Inferior parietal cortex (tissue), 1 donor: ENCODE measurements around the gene SH3D19.
A peak's percentile ranks its signal among the peaks of the same experiment; 100 is the strongest.

Experiments
- DNase-seq: peaks from one replicate; pipeline ENCODE4 v3.0.0-alpha.2; 2016; ENCODE audit errors: extremely low spot score

SH3D19 gene

DNA sequence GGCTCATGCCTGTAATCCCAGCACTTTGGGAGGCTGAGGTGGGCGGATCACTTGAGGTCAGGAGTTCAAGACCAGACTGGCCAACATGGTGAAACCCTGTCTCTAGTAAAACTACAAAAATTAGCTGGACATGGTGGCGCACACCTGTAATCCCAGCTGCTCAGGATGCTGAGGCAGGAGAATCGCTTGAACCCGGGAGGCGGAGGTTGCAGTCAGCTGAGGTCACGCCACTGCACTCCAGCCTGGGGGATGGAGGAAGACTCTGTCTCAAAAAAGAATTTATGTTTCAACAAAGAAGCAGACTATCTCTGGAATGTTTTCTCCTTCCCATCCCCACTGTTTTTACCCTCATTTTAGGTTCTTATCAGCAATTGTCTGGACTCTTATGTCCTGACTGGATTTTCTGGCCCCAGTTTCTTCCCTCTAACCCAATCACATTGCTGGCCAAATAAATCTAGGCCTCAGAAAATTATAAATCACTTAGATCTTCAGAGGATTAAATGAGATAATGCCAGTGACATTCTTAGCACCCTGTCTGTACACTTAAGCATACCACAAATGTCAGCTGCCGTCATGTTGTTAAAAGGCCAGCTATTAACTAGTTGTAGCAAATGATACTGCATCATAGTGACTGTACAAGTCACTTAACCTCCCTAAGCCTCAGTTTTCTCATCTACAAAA is 93.3 kb downstream of the SH3D19 start:
- DNase-seq = no peak

DNA sequence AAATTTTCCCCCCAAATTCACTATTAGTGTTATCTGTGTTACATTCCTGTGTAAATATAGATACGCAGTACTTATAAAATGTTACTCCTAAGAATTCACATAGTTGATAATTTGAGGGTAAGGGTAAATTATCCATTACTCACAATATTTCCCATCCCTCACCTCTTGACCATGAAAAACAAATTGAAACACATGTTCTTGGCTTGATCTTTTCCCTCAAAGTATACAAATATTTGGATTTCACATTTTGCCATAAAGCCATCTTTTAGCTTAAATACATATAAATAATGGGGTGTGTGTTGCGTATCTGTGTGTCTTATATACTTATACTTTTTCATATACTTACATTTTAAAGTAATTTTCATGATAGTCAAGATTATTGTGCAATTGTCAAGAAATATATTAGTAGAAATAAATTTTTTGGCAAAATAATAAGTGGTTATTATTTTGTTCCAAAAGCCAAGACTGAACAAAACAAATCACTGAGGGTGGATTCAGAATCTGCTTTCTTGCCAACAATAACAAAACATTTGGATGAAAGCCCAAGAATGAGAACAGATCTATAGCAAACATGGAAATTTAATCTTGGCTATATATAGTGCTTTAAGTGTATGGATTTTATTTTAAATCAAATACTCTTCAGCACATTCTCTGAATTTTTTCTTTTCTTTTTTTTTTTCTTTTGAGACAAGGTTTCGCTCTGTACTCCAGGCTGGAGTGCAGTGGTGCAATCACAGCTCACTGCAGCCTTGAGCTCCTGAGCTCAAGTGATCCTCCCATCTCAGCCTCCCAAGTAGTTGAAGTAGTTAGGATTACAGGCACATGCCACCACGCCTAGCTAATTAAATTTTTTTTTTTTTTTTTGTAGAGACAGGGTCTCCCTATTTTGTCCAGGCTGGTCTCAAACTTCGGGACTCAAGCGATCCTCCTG is 97.0 kb downstream of the SH3D19 start:
- no peak for DNase-seq

GRCh38 chr4:151227731-151228130 is 97.7 kb downstream of the SH3D19 start:
- peak; percentile 79 for DNase-seq

DNA sequence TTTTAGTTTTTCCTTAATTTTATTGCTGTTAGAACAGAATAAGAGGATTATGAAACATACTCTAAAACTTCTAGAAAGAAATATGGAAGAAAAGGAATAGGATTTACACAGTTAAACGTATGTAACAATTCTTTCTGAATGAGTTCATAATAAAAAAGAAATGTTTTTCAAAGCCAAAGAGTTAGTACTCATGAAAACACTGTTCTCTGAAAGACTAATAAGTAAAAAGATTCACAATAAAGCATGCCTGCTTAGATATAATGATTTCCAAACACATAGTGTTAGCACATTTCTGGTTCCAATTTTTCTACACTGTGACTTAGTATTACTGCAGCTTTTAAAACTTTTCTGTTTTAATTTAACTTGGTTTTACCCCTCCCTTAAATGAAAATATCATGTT is 98.2 kb downstream of the SH3D19 start:
- DNase-seq = no peak

GRCh38 chr4:151226004-151226932 is 99.1 kb downstream of the SH3D19 start:
- peak; percentile 79 for DNase-seq

DNA sequence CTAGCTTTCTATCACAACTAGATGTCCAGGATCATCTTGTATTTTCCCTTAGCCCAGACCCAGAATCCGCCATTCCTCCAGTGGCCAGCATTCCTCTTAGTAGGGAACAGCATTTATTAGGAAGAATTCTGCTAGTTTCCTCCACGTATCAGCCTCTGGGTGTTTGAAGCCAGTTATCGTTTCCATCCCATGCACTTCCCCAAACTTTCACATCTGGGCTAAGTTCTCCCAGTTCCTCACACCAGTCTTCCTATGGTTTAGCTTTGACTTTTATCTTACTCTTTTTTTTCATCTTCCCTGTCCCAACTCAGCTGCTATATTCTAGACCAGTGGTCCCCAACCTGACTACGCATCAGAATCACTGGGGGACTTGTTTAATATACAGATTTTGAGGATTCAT is 101.9 kb downstream of the SH3D19 start:
- no peak for DNase-seq

DNA sequence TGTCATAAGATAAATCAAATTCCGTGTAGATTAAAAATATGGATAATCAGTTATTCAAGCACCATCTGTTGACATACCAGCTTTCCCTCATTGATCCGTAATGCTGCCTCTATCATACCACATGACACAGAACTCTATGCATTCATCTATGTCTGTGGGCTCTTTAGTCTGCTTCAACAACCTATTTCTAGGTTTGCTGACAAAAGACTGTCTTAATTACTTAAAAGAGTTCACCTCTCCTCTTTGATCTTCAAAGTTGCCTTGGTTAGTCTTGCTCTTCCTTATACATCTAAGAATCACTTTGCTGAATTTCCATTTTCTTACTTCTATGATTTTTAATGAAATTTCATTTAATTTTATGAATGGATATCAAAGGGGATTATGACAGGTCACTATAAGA is 105.5 kb downstream of the SH3D19 start:
- no peak for DNase-seq

DNA sequence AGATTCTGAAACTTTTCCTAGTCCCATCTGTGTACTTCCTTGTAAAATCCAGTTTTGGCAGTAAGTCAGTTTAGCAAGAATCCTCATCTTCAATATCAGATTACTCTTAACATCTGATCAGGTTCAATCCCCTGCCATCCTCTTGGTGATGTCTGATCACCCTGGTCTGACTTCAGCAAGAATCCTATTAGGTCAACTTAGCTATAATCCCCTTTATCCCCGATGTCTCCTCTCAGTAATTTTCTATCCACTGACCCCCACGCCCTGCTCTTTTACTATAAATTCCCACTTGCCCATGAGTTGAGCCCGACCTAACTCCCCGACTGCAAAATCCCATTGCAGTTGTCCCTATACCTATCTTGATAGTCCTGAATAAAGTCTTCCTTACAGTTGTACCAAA is 106.3 kb downstream of the SH3D19 start:
- no peak for DNase-seq

DNA sequence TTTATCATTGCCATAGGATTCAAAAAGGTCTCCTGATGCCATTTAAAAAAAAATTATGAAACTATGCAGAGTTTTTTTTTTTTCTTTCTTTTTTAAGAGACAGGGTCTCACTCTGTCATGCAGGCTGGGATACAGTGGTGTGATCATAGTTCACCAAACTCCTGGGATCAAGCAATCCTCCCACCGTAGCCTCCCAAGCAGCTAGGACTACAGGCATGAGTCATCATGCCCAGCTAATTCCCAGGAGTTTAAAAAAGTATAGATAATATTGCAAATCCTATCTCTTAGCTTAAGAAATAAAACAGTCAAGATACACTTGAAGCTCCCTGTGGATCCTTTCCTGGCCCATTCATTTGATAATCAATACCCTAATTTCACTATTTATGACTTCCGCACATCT is 107.1 kb downstream of the SH3D19 start:
- DNase-seq = no peak

- no peak for DNase-seq
Measured at GRCh38 chr4:151217326-151217725, 108.1 kb downstream of the SH3D19 start.

DNA sequence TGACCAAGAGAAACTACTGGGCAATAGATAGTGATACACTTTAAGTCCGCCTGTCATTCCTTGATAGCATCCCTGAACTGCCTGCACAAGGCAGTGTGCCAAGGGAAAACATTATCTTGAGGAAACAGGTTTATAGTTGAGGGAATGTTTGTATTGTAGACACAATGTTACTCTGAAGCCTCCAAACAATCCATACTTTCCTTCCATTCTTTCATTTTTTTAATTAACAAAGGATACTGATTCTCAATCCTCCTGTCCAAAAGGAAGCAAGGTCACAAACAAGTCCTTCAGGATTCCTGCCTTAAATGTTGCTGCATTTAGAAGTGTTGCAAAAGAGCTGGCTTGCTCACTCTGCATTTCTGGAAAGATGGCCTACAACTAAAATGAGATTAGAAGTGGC is 110.1 kb downstream of the SH3D19 start:
- no peak for DNase-seq

DNA sequence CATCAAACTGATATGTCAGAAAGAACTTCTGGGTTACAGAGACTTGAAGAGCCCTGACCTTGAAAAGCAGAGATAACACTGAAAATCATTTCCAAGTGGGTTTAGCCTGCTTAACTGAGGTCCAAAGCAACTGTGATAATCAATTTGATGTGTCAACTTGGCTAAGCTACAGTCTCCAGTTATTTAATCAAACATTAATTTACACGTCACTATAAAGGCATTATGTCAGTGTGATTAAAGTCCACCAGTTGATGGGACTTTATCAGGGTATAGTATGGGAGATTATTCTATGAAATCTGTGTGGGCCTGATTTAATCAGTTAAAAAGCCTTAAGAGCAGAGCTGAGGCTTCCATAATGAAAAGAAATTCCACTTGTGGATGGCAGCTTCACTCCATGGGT is 117.5 kb downstream of the SH3D19 start:
- no peak for DNase-seq

GRCh38 chr4:151207186-151207585 is 118.2 kb downstream of the SH3D19 start:
- no peak for DNase-seq

GRCh38 chr4:151206241-151207005 is 119.0 kb downstream of the SH3D19 start:
- DNase-seq = no peak

DNA sequence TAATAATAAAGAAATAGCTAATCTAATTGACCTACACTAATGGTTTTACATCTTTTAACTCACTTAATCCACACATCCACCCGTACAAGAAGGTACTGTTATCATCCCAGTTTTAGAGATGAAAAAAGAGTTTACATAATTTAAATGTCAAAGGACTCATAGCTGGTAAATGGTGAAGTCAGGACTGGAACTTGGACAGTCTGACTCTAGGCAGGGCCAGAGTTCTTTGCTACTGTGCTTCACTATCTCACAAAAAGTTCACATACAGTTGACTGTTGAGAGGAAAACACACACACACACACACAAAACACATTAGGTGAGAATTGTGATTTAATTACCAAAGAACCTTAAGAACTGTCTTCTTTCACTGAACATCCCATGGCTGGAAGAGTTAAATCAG is 119.7 kb downstream of the SH3D19 start:
- no peak for DNase-seq

DNA sequence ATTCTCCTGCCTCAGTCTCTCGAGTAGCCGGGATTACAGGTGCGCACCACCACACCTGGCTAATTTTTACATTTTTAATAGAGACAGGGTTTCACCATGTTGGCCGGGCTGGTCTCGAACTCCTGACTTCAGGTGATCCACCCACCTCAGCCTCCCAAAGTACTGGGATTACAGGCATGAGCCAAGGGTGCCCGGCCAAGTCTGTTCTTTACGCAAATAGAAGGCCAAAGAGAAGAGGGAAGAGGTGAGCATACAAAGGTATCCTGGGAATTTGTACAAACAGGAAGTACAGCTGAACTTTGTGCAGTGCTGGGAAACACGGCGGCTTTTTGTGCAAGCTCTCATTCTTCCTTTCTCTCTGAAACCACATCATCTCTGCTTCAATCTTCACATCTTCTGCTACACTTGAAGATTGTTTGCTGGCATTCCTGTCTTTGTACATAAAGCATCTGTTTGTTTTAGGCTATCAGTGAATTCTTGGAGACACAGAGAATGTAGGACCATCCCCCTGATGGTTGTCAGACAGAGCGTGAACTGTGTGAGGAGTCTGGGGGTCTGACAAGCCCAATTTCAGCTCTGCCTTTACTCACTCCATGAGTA is 120.4 kb downstream of the SH3D19 start:
- no peak for DNase-seq

- no peak for DNase-seq
Measured at GRCh38 chr4:151202851-151203455, 122.5 kb downstream of the SH3D19 start.

- DNase-seq = no peak
Measured at GRCh38 chr4:151202381-151202780, 123.0 kb downstream of the SH3D19 start.

- DNase-seq = peak; percentile 76
Measured at GRCh38 chr4:151199319-151200190, 125.8 kb downstream of the SH3D19 start.
